Epithelial cell of umbilical artery (primary cell): ENCODE data around the gene FOXS1. TPM values are rescaled to one million over a fixed set of nuclear protein-coding genes. Genes with fewer than 3 reads are reported as not detected.

Source experiments
- total RNA-seq: library from RNA; depleted of rRNA; stranded (reverse); fragments of >200 nt; gene quantifications from 2 replicates; pipeline ENCODE4 v1.2.3, GENCODE V29; 2014

FOXS1 gene
- total RNA-seq: not detected in 2 replicates

GRCh38 chr20:31845300-31845863, at the start of gene FOXS1:
Gene FOXS1, minus strand, starts transcription at chr20:31845604. Its CDS starts 62 bp downstream, at chr20:31845542.

GRCh38 chr20:31869942-31870725, 24.7 kb upstream of the FOXS1 start, which contains the start of the genes DUSP15 and TTLL9:
Gene DUSP15, minus strand, starts transcription at chr20:31870527. Its CDS starts 190 bp downstream, at chr20:31870337.
Gene TTLL9, plus strand, starts transcription at chr20:31870634. Its CDS starts 493 bp downstream, at chr20:31871127.

GRCh38 chr20:31819083-31819784, 26.2 kb downstream of the FOXS1 start, which contains the start of gene MYLK2:
Gene MYLK2, plus strand, starts transcription at chr20:31819356. Its CDS starts 225 bp downstream, at chr20:31819581.

Other genes starting within 250 kb of the FOXS1 start
- gene ID1, start 240.3 kb downstream of the FOXS1 start, total RNA-seq: 66.0 and 150 TPM in 2 replicates
- not detected in 2 replicates for gene COX4I2, start 207.7 kb downstream of the FOXS1 start, total RNA-seq
- 44.2 and 62.3 TPM in 2 replicates for gene BCL2L1, start 122.7 kb downstream of the FOXS1 start, total RNA-seq
- 45.8 and 58.2 TPM in 2 replicates for gene TPX2, start 106.3 kb downstream of the FOXS1 start, total RNA-seq
- 0.15 and 0.32 TPM in 2 replicates for gene MYLK2, start 26.2 kb downstream of the FOXS1 start, total RNA-seq
- not detected in 2 replicates for gene DUSP15, start 24.9 kb upstream of the FOXS1 start, total RNA-seq
- gene TTLL9, start 25.0 kb upstream of the FOXS1 start, total RNA-seq: not detected in 2 replicates
- 5.2 and 6.8 TPM in 2 replicates for gene PDRG1, start 106.4 kb upstream of the FOXS1 start, total RNA-seq
- not detected in 2 replicates for gene XKR7, start 122.5 kb upstream of the FOXS1 start, total RNA-seq
- 5.5 and 9.1 TPM in 2 replicates for gene CCM2L, start 164.8 kb upstream of the FOXS1 start, total RNA-seq
- not detected in 2 replicates for gene HCK, start 206.6 kb upstream of the FOXS1 start, total RNA-seq